ENCODE results near the gene SYNE2.

SYNE2 gene

GRCh38 chr14:63962906-63963305 lies 110.1 kb downstream of the SYNE2 start:
- no peak for DNase-seq

GRCh38 chr14:63963439-63963838 lies 110.6 kb downstream of the SYNE2 start:
- no peak for DNase-seq

- no peak for DNase-seq
Measured at GRCh38 chr14:63964113-63964512, 111.3 kb downstream of the SYNE2 start.

- no peak for DNase-seq
Measured at GRCh38 chr14:63966407-63966806, 113.6 kb downstream of the SYNE2 start.

- DNase-seq = no peak
Measured at GRCh38 chr14:63972323-63972932, 119.6 kb downstream of the SYNE2 start.

- DNase-seq = no peak
Measured at GRCh38 chr14:63974176-63974575, 121.4 kb downstream of the SYNE2 start.

- DNase-seq = no peak
Measured at GRCh38 chr14:63981569-63981968, 128.8 kb downstream of the SYNE2 start.

GRCh38 chr14:63982156-63982555 lies 129.4 kb downstream of the SYNE2 start:
- no peak for DNase-seq

GRCh38 chr14:63982629-63983028 lies 129.8 kb downstream of the SYNE2 start:
- no peak for DNase-seq

GRCh38 chr14:63986789-63987533 lies 134.2 kb downstream of the SYNE2 start:
- no peak for DNase-seq

- no peak for DNase-seq
Measured at GRCh38 chr14:63988579-63988978, 135.8 kb downstream of the SYNE2 start.

- no peak for DNase-seq
Measured at GRCh38 chr14:63991833-63992232, 139.0 kb downstream of the SYNE2 start.

- no peak for DNase-seq
Measured at GRCh38 chr14:63992858-63993257, 140.1 kb downstream of the SYNE2 start.

GRCh38 chr14:63993992-63994391 lies 141.2 kb downstream of the SYNE2 start:
- no peak for DNase-seq

GRCh38 chr14:63995285-63995684 lies 142.5 kb downstream of the SYNE2 start:
- no peak for DNase-seq

- no peak for DNase-seq
Measured at GRCh38 chr14:63996016-63996415, 143.2 kb downstream of the SYNE2 start.

- no peak for DNase-seq
Measured at GRCh38 chr14:63996625-63997220, 143.9 kb downstream of the SYNE2 start.

GRCh38 chr14:64000749-64001148 lies 147.9 kb downstream of the SYNE2 start:
- DNase-seq = no peak

- DNase-seq = no peak
Measured at GRCh38 chr14:64005822-64006221, 153.0 kb downstream of the SYNE2 start.

- DNase-seq = no peak
Measured at GRCh38 chr14:64008016-64008415, 155.2 kb downstream of the SYNE2 start.

GRCh38 chr14:64012003-64012402 lies 159.2 kb downstream of the SYNE2 start:
- DNase-seq = no peak

- no peak for DNase-seq
Measured at GRCh38 chr14:64012720-64013119, 159.9 kb downstream of the SYNE2 start.

- DNase-seq = no peak
Measured at GRCh38 chr14:64025479-64025878, 172.7 kb downstream of the SYNE2 start.

- no peak for DNase-seq
Measured at GRCh38 chr14:64026600-64026999, 173.8 kb downstream of the SYNE2 start.

All from GF-D8 (cell line).